Epithelial cell of prostate (primary cell): ENCODE results near the gene LNP1.

ENCODE experiments used
- DNase-seq: peaks from one replicate; pipeline ENCODE4 v3.0.0-alpha.2; 2011; ENCODE audit warnings: low read depth, low spot score
- H3K27ac ChIP-seq: fragments of 450-650 bp; 2 replicates; pipeline ENCODE4 v1.5.1; 2017; ENCODE audit warnings: mild to moderate bottlenecking

The LNP1 gene

DNA sequence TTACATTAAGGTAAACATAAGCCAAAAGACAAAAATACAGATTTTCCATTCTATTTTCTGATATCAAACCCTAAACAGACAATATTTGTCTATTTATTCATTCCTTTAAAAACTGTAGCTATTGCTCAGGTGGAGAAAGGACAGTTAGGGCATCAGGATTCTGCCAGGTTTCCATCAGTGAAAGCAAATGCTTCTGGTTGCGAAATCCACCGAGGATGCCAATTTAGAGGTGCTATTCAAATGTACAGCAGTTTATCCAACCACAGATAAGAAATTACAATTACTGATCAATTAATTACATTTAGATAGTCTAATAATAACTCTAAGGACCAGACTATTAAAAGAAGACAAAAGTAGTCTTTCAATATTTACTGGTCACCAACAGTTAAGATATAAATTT is 4.4 kb upstream of the LNP1 start:
- no peak for DNase-seq
- H3K27ac ChIP-seq = no peak overlapping the region

DNA sequence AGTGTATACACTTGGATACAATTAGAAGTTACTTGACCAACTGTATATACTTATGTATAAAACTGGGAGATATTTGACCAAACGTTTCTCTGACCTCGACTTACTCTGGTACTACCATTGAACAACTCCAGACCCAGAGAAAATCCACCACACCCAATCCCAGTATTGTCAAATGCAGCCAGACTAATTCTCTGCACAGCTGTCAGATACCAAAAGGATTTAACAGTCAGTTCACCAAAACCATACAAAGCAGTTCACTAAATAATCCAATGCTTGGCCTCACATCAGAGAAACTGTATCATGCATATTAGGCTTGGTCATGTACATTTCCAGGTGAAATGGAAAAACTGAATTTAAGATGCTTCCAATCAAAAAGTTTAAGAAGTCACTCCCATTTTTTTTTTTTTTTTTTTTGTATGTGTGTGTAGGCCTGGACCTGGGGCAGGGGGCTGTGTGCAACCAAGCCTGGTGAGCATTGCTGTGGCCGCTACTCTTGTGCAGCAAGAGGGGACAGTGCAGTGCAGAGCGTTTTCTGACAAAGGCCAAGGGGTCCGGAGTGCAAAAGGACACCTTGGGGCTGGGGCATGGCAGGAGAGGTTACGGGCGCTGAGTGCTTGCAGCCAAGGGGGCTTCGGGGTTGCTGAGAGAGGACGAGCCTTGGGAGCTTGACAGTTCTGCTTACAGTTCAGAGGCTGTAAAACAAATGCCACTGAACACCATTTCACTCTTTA is 1.8 kb upstream of the LNP1 start:
- no peak overlapping the region for H3K27ac ChIP-seq
- DNase-seq = no peak

GRCh38 chr3:100400419-100400779 is 940 bp upstream of the LNP1 start:
- no peak for DNase-seq
- H3K27ac ChIP-seq = peak overlapping the region; percentile 76

DNA sequence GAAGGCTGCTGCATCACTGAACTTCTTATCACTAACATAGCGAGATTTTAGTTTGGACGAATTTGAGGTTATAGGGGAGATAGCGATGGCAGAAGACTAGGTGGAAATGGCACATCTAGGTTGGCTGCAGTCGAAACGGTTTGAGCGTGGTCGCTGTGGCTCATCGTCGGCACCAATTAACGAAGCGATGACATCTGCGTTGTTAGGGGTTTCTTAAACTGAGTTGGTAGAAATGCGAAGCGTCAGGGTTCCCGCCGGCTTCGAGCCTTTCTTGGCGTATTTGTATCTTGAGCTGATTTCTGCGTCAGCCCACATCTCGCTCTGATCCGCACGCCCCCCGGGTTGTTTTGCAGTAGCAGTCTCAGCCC is 319 bp downstream of the LNP1 start:
- no peak for DNase-seq
- peak overlapping the region; percentile 76 for H3K27ac ChIP-seq

GRCh38 chr3:100402256-100402655 is 917 bp downstream of the LNP1 start:
- no peak for DNase-seq
- H3K27ac ChIP-seq = peak overlapping the region; percentile 76

DNA sequence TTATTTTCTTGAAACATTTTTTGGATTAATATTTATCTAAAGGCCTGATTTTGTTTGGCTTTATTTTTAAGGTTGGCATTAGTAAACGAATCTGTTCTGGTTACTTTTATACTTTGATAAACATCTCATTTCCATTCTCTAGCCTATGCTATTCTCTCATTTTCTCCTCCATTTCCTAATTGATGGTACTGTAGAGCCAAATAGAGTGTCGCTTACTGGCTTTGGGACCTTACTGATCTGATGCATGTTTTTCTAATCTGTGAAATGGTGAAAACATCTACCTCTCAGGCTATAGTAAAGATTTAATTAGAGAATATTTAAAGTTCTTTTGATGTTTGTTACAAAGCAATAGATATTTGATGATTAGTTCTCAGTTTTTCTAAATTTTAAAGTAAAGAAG is 1.6 kb downstream of the LNP1 start:
- H3K27ac ChIP-seq = no peak overlapping the region

DNA sequence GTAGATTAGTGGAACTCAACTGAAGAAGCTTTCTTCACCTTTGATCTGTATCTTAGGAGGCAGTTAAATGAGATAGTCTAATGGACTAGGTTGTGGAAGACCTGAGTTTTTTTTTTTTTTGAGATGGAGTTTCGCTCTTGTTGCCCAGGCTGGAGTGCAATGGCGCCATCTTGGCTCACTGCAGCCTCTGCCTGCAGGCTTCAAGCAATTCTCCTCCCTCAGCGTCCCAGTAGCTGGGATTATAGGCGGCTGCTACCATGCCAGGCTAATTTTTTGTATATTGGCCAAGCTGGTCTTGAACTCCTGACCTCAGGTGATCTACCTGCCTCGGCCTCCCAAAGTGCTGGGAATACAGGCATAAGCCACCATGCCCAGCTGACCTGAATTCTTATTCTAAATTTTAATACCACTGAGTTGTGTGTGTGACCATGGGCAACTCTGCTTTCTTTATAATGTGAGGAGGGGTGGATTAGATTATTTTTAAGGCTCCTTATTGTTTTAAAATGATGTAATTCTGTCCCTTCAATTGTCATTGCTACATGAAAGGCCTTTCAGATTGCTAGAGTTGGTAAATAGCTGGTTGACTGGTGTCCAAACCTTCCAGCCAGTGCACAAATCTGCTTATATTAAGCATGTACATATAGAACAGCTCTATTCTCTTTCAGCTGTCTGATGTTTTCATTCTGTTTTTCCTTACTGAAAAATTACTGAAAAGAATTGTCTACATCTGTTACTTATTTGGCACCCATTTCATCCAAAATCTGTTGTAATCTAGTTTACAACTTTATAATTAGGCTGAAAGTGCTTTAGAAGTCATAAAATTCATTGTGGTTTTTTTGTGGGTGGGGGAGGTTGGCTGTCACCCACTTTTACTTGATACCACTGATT is 2.3 kb downstream of the LNP1 start:
- no peak overlapping the region for H3K27ac ChIP-seq
- DNase-seq = no peak

More for the DNA sequence above, 1.6 kb downstream of the LNP1 start:
- DNase-seq = no peak

GRCh38 chr3:100404250-100404548 is 2.9 kb downstream of the LNP1 start:
- no peak for DNase-seq
- H3K27ac ChIP-seq = no peak overlapping the region

DNA sequence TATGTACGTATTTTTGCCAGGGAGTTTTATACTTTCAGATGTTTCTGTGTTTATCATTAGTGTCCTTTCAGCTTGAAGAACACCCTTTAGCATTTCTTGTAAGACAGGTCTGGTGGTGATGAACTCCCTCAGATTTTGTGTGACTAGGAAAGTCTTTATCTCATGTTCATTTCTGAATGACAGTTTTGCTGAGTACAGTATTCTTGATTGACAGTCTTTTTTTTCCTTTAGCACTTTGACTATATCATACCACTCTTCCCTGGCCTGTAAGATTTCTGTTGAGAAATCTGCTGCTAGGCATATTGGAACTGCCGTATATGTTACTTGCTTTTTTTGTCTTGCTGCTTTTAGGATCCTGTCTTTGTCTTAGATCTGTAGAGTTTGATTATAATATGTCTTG is 5.8 kb downstream of the LNP1 start:
- no peak for DNase-seq
- H3K27ac ChIP-seq = no peak overlapping the region

- no peak overlapping the region for H3K27ac ChIP-seq
- no peak for DNase-seq
These were observed 6.7 kb downstream of the LNP1 start for GRCh38 chr3:100407977-100408532.

DNA sequence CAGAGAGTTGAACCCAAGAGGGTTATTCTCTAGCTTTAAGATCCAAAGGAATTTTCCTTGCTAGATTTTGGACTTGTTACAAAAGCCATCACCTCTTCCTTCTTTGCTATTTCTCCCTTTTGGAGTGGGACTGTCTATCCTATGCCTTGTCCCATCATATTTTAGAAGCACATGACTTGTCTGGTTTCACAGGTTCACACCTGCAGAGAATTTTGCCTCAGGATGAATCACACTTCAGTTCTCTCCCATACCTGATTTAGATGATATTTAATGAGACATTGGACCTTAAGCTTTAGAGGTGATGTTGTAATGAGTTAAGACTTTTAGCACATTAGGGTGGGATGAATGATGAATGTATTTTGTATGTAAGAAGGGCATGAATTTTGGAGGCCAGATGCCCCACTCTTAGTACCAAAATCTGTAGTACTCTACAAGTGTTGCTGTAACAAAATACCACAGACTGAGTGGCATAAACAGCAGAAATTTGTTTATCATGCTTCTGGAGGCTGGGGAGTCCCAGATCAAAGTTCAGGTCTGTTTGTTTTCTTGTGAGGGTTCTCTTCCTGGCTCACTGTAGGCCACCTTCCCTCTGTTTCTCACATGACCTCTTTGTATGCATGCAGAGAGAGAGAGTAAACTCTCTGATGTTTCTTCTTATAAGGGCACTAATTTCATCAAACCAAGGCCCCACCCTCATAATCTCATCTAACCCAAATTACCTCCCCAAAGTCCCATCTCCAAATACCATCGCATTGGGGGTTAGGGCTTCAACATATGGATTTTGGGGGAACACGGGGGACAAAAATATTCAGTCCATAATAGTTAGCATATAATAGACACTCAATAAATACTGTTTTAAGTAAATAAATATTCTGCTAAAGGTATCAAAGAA is 10.0 kb downstream of the LNP1 start:
- H3K27ac ChIP-seq = no peak overlapping the region
- DNase-seq = no peak

GRCh38 chr3:100412912-100413590 is 11.7 kb downstream of the LNP1 start:
- H3K27ac ChIP-seq = no peak overlapping the region
- DNase-seq = no peak

GRCh38 chr3:100413613-100414012 is 12.3 kb downstream of the LNP1 start:
- no peak for DNase-seq
- H3K27ac ChIP-seq = no peak overlapping the region

- no peak for DNase-seq
- H3K27ac ChIP-seq = no peak overlapping the region
These were observed 14.8 kb downstream of the LNP1 start for GRCh38 chr3:100416176-100416575.

DNA sequence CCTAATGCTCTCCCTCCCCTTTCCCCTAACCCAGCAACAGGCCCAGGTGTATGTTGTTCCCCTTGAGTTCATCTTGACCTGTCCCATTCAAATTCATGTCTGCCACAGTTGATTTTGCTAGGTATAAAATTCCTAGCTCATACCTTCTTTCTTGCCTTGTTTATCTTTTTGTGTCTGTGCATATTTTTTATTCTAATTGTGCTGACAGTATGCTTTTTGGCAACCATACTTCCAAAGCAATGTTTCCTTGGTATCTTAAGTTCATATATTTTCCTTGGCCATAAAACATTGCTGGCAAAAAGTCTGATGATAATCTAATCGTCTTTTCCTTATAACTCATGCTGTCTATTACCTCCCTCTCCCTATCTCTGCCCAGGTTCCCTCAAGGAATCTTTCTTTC is 15.5 kb downstream of the LNP1 start:
- DNase-seq = no peak
- no peak overlapping the region for H3K27ac ChIP-seq

DNA sequence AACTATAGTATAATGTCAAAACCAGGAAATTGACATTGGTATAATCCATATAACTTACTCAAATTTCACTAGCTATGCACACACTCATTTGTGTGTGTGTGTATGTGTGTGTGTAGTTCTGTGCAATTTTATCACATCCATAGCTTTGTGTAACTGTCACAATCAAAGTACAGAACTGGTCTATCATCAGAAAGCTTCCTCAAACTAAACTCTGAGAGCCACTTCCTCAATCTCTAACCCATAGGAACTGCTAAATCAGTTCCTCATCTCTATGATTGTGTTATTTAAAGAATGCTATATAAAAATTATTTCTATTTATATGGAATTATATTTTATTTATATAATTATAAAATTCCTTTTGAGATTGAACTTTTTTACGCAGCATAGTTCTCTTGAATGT is 18.1 kb downstream of the LNP1 start:
- no peak for DNase-seq
- no peak overlapping the region for H3K27ac ChIP-seq

GRCh38 chr3:100420885-100421284 is 19.5 kb downstream of the LNP1 start:
- no peak overlapping the region for H3K27ac ChIP-seq
- DNase-seq = no peak

DNA sequence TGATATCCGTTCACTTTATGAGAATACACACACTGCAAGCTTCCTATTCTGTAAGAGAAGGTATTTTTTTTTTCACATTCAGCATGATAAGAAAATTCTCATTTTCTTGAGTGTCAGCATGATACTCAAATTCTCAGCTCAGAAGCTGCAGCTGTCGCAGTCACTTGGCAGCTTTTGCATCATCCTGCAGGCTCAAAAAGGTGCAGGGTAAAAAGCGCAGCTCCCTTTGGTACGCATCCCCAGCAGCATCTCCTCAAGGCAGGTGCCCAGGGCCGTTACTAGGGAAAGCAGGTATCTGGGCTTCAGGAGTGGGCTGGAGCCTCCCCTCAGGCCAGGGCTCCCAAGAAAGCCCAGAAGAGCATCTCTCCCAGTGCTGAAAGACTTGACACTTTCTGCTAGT is 22.3 kb downstream of the LNP1 start:
- H3K27ac ChIP-seq = no peak overlapping the region
- no peak for DNase-seq

DNA sequence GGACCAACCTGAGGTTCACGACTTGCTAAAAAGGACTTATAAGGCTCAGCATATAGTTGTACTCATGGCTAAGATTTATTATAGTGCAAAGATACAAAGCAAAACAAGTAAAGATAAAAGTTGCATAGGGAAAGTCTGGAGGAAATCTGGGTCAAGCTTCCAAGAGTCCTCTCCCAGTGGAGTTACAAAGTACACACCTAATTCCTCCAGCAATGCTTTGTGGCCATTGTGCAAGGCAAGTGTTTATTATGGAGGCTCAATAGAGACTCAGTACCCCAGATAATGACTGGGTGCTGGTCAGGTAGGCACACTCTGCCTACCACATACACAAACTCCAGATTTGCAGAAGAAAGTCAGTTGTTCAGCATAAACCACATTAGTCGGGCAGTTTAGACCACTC is 22.9 kb downstream of the LNP1 start:
- no peak overlapping the region for H3K27ac ChIP-seq
- DNase-seq = no peak

DNA sequence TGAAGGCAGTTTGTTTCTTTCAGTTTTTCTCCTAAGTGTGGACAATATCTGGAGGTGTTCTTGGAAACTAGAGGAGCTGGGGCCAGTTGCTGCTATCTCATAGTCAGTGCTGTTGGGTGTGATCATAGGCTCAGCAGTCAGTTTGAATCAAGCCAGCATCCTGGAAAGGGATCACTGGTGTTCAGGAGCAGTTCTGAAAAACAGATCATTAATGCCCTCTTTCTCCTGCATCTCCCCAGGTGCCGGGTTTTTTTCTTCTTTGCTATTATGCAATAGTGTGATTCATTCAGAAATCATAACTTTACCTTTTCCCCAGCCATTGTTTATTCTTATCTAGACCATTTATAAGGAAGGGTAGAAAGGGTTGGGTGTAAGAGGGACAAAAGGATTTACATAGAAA is 24.0 kb downstream of the LNP1 start:
- H3K27ac ChIP-seq = peak overlapping the region; percentile 37
- no peak for DNase-seq
